IMR-90 (cell line): ENCODE measurements around the gene HTR3A.

Source experiments
- BHLHE40 ChIP-seq: fragments of 150-350 bp; IDR thresholded peaks from 2 replicates; pipeline ENCODE4 v1.6.1; 2016; ENCODE audit warnings: mild to moderate bottlenecking, low read depth, low read length
- CEBPB ChIP-seq: IDR thresholded peaks from 2 replicates; pipeline ENCODE4 v1.6.1; 2012; ENCODE audit warnings: low read depth, low read length, improper control_type of control experiment
- CTCF ChIP-seq: conservative IDR thresholded peaks from 2 replicates; pipeline ENCODE4 v1.5.1; 2012; ENCODE audit warnings: mild to moderate bottlenecking, low read depth, low read length, improper control_type of control experiment
- ELK1 ChIP-seq: fragments of 150-350 bp; IDR thresholded peaks from 2 replicates; pipeline ENCODE4 v1.6.1; 2016; ENCODE audit warnings: low read depth, mild to moderate bottlenecking, low read length, moderate library complexity, borderline replicate concordance
- FOS ChIP-seq: fragments of 150-350 bp; IDR thresholded peaks from 2 replicates; pipeline ENCODE4 v1.6.1; 2016; ENCODE audit warnings: low read depth, low read length
- NFE2L2 ChIP-seq: fragments of 150-350 bp; IDR thresholded peaks from 2 replicates; pipeline ENCODE4 v1.6.1; 2016; ENCODE audit warnings: low read depth, mild to moderate bottlenecking, low read length
- POLR2A ChIP-seq: IDR thresholded peaks from 2 replicates; pipeline ENCODE4 v1.6.1; 2012; ENCODE audit warnings: mild to moderate bottlenecking, low read depth, low read length
- RAD21 ChIP-seq: IDR thresholded peaks from 2 replicates; pipeline ENCODE4 v1.6.1; 2012; ENCODE audit warnings: low read length, improper control_type of control experiment
- RCOR1 ChIP-seq: IDR thresholded peaks from 2 replicates; pipeline ENCODE4 v1.6.1; 2012; ENCODE audit warnings: mild to moderate bottlenecking, low read length, improper control_type of control experiment; ENCODE audit not compliant: insufficient replicate concordance
- RFX5 ChIP-seq: IDR thresholded peaks from 2 replicates; pipeline ENCODE4 v1.8.0; 2012; ENCODE audit warnings: low read depth, mild to moderate bottlenecking, low read length, moderate library complexity
- USF2 ChIP-seq: fragments of 150-350 bp; IDR thresholded peaks from 2 replicates; pipeline ENCODE4 v1.6.1; 2017; ENCODE audit warnings: mild to moderate bottlenecking, antibody characterized with exemption, low read length, low read depth

GRCh38 chr11:113984781-113985180 lies 9.9 kb downstream of the HTR3A start:
- no peak for TF ChIP-seq CTCF
- TF ChIP-seq RAD21: no peak
- TF ChIP-seq USF2: no peak
- TF ChIP-seq BHLHE40: no peak
- no peak for TF ChIP-seq FOS
- TF ChIP-seq RCOR1: no peak
- TF ChIP-seq ELK1: no peak
- TF ChIP-seq POLR2A: no peak
- TF ChIP-seq CEBPB: no peak
- no peak for TF ChIP-seq RFX5
- TF ChIP-seq NFE2L2: no peak
